Stimulated activated CD4-positive, alpha-beta T cell treated with anti-CD3 and anti-CD28 coated beads, Interleukin-2, amount 100 ng/mL, for 24 hours (primary cell): Measurements from ENCODE around the gene CEP152.
"Not testable (repeated sequence)": the region's sequence is repeated elsewhere in the genome, so short reads cannot be mapped to it uniquely, and the experiment has no call there.

Experiments used
- DNase-seq, 2 donors: peaks; one replicate each; pipeline ENCODE4 v3.0.0-alpha.2; 2020

CEP152 gene, protein sequence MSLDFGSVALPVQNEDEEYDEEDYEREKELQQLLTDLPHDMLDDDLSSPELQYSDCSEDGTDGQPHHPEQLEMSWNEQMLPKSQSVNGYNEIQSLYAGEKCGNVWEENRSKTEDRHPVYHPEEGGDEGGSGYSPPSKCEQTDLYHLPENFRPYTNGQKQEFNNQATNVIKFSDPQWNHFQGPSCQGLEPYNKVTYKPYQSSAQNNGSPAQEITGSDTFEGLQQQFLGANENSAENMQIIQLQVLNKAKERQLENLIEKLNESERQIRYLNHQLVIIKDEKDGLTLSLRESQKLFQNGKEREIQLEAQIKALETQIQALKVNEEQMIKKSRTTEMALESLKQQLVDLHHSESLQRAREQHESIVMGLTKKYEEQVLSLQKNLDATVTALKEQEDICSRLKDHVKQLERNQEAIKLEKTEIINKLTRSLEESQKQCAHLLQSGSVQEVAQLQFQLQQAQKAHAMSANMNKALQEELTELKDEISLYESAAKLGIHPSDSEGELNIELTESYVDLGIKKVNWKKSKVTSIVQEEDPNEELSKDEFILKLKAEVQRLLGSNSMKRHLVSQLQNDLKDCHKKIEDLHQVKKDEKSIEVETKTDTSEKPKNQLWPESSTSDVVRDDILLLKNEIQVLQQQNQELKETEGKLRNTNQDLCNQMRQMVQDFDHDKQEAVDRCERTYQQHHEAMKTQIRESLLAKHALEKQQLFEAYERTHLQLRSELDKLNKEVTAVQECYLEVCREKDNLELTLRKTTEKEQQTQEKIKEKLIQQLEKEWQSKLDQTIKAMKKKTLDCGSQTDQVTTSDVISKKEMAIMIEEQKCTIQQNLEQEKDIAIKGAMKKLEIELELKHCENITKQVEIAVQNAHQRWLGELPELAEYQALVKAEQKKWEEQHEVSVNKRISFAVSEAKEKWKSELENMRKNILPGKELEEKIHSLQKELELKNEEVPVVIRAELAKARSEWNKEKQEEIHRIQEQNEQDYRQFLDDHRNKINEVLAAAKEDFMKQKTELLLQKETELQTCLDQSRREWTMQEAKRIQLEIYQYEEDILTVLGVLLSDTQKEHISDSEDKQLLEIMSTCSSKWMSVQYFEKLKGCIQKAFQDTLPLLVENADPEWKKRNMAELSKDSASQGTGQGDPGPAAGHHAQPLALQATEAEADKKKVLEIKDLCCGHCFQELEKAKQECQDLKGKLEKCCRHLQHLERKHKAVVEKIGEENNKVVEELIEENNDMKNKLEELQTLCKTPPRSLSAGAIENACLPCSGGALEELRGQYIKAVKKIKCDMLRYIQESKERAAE (N-terminal part only)

DNA sequence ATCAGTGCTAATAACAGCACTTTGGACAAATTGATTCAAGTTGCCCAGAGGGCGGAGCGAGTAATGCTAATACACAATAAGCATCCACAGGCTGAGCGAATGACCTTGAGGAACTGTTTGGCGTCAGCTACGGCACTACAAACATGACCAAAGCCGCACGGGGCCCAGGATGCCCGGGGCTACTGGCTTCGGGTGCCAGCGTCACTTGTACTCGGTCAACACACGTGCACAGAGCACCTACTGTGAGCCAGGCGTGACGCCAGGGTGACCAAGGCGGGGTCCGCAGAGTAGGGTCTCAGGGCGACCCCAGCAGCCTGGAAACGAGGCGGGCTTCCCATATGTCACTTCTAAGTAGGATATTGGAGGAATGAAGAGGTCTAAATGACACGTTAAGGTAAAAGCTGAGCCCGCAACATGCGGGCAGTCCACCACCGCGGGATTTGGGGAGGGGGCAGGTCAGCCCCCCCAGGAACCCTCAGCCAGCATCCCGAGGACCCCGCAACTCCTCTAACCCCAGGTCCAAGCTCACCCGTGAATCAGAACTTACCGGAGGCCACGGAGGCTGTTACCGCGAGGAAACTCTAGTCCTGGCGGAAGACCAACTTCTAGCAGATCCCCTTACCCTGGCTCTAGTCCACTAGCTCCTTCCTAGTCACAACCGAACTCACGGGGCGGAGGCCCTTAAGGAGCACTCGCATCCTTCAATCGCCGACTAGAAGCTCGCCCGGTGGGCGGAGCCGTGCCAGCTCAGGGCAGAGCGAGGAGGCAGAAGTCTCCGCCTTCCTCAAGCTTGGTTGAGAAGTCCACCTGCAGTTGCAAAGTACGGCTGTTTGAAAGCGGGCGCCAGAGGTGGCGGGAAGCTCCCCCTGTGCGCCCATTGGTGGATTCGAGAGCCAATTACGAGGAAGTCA is at the start of gene CEP152:
TSS of gene CEP152 (minus strand) at position 656 of the 911 bp plus-strand sequence. CDS start 5,420 bp downstream, outside the sequence.
- peak; percentile 96 to 98 for DNase-seq

GRCh38 chr15:48859426-48859825 is 48.6 kb upstream of the CEP152 start:
- no peak for DNase-seq

GRCh38 chr15:48858401-48858800 is 47.5 kb upstream of the CEP152 start:
- no peak for DNase-seq

GRCh38 chr15:48856942-48857341 is 46.1 kb upstream of the CEP152 start:
- no peak for DNase-seq

DNA sequence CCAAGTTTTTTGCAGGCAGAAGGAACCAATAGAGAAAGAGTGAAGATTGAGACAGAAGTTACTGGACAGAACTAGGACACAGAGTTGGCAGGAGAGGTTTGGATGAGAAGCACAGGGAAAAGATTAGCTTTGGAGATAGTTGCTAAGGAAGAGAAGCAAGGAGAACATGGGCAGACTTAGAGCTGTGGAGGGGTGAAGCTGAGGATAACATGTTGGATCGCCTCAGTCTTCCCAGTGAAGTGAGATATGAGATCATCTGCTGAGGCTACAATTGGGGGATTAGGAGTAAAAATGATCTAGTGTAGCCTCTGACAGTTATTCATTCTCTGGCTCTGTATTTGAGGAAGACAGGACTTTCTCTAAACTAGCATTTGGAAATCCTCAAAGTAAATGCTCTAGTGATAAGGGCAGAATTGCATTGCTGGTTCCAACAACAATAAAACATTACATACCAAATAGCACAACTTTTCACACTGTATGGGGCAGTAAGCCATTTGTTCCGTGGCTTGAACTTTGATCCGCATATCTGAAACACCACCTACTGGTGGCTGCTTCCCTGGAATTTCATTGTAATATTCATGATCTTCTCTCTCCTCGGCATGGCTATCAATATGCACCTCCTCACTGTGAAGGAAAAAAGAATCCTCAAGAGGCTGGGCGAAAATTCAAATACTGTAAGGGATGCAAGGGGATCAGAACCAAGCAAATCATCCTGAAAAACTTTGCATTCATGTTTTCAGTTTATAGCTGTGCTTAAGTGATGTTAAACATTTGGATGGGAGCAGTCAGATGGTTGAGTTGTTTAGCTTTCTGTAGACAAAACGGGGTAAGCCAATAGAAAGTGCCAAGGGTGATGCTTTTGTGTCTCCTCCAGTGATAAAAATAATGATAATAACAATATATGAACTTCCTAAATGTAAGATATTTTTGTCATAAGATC is 44.9 kb upstream of the CEP152 start:
- no peak for DNase-seq

GRCh38 chr15:48854434-48854833 is 43.6 kb upstream of the CEP152 start:
- DNase-seq: not testable (repeated sequence)

GRCh38 chr15:48851956-48852355 is 41.1 kb upstream of the CEP152 start:
- no peak for DNase-seq

DNA sequence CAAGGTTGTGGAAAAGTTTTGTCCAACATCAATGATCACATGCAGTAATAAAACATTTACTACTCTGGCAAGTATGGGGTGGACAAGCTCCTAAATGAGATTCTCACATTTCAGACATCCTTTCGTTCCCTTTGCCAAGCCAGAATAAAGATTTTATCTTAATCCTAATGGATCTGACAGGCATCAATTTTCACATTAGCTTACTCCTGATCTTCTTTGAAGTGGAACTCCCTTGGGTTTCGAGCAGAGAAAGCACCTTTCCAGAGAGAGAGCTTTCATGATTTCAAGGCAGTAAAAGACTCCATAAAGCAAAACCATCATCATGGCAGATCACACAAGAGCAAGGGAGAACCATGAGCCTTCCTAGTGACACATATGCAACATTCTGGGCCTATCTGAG is 39.8 kb upstream of the CEP152 start:
- DNase-seq: no peak

- no peak for DNase-seq
These were observed 34.3 kb upstream of the CEP152 start for GRCh38 chr15:48845123-48845522.

DNA sequence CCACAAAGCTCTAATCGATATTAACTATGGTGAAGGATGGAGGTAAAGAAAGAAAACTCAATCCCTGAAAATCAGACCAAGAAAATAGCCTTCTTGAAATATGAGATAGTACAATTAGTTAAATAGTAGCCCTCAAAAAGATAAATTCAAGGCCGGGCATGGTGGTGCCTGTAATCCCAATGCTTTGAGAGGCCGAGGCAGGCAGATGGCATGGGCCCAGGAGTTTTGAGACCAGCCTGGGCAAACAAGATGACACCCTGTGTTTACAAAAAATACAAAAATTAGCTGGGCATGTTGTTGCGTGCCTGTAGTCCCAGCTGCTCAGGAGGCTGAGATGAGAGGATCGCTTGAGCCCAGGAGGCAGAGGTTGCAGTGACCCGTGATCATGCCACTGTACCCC is 31.6 kb upstream of the CEP152 start:
- DNase-seq: no peak

DNA sequence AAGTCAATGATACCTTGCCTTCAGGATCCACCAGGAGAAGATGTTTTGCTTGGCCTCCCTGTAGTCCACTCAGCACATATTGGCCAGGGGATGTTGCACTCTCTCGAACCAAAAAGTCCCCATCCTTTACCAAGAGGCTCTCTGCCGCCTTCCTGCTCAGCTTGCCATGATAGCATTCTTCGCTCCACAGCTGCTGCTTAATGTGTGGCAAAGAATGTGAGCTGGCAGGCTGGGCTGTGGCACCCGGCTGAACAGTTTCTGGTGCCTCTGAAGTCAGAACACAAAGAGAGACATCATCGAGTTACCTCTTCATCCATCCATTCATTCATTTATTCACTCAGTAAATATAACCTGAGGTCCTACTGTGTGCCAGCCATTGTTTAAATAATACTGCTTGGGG is 23.9 kb upstream of the CEP152 start:
- no peak for DNase-seq

DNA sequence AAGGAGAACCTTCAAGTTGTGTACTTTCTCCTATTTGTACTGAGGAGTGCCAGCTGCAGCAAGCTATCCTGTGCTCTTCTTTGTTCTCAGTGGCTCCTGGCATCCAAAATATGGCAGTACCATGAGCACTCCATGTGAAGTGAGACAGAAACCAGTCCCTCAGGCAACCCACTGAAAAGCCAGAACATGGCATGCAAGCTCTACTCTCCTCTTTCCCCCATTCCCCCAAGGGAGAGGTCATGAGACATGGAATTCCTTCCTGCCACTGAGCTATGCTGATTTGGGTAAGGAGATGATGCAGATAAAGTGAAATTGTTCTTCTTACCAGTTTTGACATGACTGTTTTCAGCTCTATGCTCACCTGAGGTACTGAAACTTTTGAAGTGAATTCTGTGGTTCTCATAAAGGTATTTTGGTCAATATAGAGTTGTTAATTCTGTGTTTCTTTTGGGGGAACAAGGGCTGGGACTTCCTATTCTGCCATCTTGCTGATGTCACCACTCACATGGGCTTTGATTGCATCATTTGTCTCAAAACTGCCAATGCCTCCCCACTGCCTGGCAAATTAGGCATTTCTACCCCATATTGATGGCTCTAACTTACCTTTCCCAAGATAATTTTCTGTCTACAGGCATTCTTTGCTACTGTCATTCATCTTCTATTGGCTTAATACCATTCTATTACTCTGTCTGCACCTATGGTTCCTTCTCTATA is 22.8 kb upstream of the CEP152 start:
- DNase-seq: no peak

- DNase-seq: no peak
These were observed 21.8 kb upstream of the CEP152 start for GRCh38 chr15:48832648-48833047.

- DNase-seq: no peak
These were observed 18.0 kb upstream of the CEP152 start for GRCh38 chr15:48828906-48829305.

DNA sequence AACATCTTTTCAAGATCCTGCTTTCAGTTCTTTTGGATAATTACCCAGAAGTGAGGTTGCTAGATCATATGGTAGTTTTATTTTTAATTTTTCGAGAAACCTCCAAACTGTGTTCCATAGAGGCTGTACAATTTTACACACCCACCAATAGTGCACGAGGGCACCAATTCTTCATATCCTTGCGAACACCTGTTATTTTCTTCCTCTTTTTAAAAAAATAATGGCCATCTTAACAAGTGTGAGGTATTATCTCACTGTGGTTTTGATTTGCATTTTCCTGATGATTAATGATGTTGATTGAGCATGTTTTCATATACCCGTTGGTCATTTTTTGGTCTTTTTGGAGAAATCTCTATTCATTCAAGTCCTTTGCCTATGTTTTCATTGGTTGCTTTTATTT is 17.6 kb upstream of the CEP152 start:
- no peak for DNase-seq

GRCh38 chr15:48825075-48825474 is 14.2 kb upstream of the CEP152 start:
- DNase-seq: no peak

- no peak for DNase-seq
These were observed 12.8 kb upstream of the CEP152 start for GRCh38 chr15:48823706-48824105.

DNA sequence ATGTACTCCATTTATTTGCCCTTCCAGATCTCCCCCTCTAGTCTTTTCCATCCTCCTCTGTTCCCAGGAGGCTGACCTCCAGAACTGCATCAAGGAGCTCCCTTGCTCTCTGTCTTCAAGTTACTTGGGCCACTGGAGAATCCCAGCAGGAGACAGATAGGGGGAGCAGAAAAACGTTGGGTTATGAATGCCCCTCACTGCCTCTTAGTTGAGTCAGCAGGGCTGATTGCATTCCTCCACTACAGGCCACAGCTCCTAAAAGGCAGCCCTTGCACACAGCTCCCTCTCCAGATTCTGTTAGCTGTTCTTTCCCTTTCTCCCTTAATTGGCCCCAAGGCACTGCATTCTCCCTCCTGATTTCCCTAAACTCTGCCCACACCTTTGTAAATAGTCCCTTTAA is 12.4 kb upstream of the CEP152 start:
- DNase-seq: no peak

GRCh38 chr15:48814286-48814685 is 3.4 kb upstream of the CEP152 start:
- no peak for DNase-seq

GRCh38 chr15:48811325-48811958 is 573 bp upstream of the CEP152 start:
- DNase-seq: no peak
